8988T (cell line): ENCODE measurements around the gene UTF1.
"Not testable (repeated sequence)": the region's sequence is repeated elsewhere in the genome, so short reads cannot be mapped to it uniquely, and the experiment has no call there.

ENCODE experiments used
- DNase-seq: peaks from one replicate; pipeline ENCODE4 v3.0.0; 2011

UTF1 gene

GRCh38 chr10:133230387-133231195 is 574 bp downstream of the UTF1 start:
- no peak for DNase-seq

GRCh38 chr10:133231244-133231945 is 1.4 kb downstream of the UTF1 start:
- no peak for DNase-seq

DNA sequence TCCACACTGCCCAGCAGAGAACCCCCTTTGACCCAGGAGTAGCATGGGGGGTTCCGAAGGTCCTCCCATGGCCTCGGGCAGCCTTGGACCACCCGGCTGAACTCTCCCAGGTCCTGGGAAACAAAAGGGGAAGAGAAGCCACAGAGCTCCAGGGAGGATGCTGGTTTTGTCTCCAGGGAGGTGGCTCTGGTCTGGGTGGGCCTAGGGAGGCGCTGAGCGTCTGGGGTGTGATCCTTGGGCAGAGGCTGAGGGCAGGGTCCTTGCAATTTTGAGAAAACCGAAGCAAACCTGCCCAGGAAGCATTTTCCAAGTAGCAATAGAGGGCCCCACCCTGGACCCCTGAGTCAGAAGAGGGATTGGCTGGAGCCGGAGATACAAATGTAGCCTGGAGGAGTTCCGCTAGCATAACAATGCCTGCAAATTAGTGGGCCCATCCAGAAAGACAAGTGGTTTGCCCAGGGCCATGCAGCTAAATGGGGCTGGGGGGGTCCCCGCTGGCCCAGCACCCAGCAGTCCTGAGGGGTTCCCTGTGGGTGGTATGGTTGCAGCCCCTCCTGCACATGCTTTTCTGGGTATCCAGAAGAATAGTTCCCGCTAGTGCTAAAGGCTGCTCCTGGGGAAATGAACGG is 2.0 kb downstream of the UTF1 start:
- DNase-seq: no peak

DNA sequence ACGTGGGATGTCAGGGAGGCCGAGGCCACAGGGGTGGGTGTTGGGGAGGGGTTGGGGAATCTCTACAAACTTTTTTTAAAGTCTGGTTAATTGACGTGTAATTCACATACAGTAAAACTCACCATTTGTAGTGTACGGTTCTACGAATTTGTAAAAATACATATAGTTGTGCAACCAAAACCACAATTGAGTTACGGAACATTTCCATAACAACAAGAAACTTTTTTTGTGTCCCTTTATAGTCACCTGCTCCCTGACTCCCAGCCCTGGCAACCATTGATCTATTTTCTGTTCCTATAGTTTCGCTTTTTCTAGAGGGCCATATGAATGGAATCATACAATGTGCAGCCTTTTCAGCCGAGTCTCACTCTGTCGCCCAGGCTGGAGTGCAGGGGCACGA is 4.8 kb downstream of the UTF1 start:
- DNase-seq: not testable (repeated sequence)

DNA sequence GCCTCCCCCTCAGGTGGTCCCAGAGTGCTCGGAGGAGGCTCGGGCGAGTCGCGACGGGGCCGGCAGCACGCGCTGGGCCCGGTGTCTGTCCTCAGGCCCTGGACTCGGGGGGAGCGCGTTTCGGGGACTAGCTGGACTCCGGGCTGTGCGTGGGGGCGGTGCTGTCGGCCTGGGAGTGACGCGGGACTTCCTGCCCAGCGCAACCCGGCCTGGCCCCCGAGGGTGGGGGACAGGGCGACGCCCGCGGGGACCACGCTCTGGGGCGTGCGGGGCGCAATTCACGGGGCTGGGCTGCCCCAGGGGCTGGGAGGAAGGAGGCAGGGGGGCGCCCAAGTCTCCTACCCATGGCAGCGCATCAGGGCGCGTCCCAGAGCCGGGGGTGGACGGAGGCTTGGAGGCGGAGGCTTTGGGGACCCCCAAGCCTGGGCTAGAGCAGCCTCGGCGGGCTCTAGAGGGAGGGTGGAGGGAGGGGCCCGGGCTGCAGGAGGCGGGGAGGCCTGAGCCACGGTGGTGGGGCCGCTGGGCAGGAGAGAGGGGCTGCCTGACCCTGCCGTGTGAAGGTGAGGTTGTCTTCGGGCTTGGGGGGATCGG is 5.3 kb downstream of the UTF1 start:
- no peak for DNase-seq

- no peak for DNase-seq
Observed at GRCh38 chr10:133235932-133236331, 5.9 kb downstream of the UTF1 start.

- DNase-seq: no peak
Observed at GRCh38 chr10:133236401-133237240, 6.6 kb downstream of the UTF1 start.

DNA sequence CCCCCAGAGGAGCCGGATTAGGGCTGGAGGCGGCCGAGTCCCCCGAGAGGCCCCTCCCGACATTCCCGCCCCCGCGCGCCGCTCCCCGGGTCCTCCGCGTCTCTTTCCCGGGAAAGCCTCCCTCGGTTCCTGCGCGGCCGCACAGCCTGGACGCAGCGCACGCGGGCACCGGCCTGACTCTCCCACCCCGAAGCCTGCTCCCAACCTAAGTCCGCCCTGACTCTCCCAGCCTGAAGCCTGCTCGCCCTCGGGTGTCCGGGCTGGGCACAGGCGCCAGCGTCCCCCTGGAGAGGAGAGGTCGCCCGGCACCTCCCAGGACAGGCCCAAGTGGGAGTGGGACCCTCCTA is 7.2 kb downstream of the UTF1 start:
- no peak for DNase-seq

GRCh38 chr10:133237588-133238465 is 7.8 kb downstream of the UTF1 start, which contains the start of gene VENTX:
VENTX (plus strand) TSS chr10:133237855; CDS start chr10:133237915, 60 bp downstream.
- DNase-seq: no peak

DNA sequence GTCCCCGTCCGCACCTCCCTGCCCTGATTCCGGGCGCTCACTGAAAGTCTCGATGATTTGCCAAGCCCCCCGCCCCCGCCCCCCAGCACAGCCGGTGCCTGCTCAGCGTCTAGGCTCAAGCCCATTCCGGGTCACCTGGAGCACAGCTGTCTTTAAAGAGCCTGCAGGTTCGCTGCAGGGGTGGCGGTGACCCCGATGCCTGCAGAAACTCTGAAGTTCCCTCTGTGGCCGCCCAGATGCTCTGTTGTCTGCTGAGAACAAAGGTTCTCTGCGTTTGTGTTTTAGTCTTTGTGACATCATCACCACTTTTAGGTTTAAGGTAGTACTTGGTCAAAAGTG is 8.4 kb downstream of the UTF1 start:
- no peak for DNase-seq

DNA sequence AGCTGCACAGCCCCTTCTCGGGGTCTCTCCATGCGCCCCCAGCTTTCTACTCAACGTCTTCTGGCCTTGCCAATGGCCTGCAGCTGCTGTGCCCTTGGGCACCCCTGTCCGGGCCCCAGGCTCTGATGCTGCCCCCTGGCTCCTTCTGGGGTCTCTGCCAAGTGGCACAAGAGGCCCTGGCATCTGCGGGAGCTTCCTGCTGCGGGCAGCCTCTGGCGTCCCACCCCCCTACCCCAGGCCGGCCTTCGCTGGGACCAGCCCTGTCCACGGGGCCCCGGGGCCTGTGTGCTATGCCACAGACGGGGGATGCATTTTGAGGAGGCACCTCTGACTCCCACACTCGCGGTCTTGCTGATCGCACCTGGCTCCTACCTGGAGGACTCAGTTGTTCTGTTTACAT is 10.0 kb downstream of the UTF1 start:
- DNase-seq: no peak

GRCh38 chr10:133241501-133242205 is 11.6 kb downstream of the UTF1 start:
- no peak for DNase-seq

- no peak for DNase-seq
Observed at GRCh38 chr10:133242611-133243356, 12.8 kb downstream of the UTF1 start.

DNA sequence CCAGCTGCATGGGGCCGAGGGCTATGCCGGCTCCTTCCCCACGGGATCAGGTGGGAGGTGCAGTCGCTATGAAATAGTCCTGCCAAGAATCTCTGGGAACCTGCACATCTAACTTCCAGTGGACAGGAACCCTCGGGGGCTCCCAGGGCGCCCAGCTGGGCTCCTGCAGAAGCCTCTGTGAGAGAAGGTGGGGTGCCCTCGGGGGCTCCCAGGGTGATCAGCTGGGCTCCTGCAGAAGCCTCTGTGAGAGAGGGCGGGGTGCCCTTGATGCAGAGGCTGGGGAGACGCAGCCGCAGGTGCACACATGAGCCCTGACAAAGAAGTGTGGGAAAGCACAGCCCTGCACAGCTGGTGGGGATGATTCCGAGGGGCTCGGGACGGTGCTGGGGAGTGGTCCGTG is 13.6 kb downstream of the UTF1 start:
- DNase-seq: no peak

DNA sequence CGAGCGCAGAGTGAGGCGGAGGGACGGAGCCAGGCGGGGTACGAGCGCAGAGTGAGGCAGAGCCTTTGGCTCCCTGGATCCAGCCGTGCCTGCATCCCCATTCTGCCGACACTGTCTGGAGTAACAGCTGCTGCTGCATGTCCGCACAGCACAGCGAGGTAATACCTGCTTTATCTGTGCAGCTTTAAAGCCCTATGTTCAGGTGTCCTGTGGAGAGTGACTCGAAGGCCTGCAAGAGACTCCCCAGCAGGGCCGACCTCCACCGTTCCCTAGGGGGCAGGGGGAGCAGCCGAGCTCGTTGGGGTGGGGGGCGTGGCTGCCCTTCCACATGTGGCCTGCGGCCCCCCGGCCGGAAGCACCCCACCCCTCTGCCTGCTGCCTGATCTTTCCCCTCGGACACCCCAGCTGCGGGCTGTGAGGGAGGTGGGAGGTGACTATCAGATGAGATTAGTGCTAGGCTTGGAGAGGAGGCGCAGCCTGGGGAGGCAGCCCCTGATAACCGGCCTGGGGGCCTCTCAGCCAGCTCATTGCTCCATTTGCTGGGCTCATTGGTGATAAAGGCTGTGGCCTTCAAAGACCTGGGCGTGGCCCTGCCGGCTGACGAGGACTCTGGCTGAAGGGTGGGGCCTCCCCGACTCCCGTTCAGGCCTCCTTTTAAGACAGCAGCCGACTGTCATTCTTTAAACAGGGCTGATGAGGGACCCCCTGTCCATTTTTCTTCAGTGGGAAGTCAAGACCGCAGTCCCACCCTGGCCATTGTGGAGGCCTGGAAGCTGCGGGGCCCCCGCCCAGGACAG is 15.6 kb downstream of the UTF1 start:
- DNase-seq: no peak

DNA sequence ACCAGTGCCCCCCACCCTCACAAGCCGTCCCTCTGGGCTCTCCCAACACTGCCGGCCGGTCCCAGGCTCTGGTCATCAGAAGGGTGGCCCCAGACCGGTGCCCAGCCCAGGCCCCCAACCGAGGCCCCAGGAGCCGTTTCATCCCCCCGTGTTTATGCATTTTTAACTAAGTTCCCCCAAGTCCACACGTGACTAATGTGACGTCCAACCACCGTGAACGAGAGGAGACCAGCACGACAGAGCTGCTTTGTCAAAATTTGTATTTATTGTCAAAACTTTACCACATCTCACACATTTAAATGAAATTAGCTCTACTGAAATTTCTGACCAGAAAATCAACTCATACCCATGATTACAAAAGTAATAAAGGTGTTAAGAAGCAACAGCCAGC is 16.2 kb downstream of the UTF1 start:
- DNase-seq: no peak

- DNase-seq: no peak
Observed at GRCh38 chr10:133247681-133248333, 17.8 kb downstream of the UTF1 start.

DNA sequence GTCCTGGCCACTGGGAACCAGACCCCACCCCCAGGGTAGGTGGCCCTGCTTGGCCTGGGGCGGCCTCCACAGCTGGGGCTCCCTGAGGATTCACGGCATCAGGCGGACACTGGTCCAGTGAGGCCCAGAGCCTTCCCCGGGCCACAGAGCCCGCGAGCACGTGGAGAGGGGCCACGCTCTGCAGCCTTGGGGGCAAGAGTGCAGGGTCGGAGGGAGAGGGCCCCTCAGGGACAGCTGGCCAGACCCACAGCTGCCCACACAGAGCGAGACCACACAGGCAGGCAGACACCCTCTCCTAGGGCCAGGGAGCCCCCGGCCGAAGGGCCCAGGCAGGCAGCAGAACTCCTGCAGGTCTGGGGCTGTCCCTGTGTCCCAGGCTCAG is 18.3 kb downstream of the UTF1 start:
- no peak for DNase-seq
